Thoracic aorta (tissue), 2 donors: Measurements from ENCODE around the gene TSPO2. TPM values are rescaled to one million over a fixed set of nuclear protein-coding genes. Genes with fewer than 3 reads are reported as not detected.
"Not testable (repeated sequence)": the region's sequence is repeated elsewhere in the genome, so short reads cannot be mapped to it uniquely, and the experiment has no call there.

ENCODE experiments used
- ATAC-seq: fragments of 150-250 bp; one replicate; pipeline ENCODE4 v1.8.0; 2017; ENCODE audit warnings: low read depth; ENCODE audit not compliant: insufficient number of reproducible peaks, low FRiP score
- DNase-seq: peaks from one replicate; pipeline ENCODE4 v3.0.0-alpha.2; 2020; ENCODE audit warnings: low spot score
- H3K27ac ChIP-seq, 2 donors: fragments of 200-600 bp; sonication (generic); 1 replicate in 1 of 2; 2 replicates in 1 of 2; pipeline ENCODE4 v1.5.1; 2016; ENCODE audit warnings: mild to moderate bottlenecking in 2 of 2, moderate library complexity in 2 of 2
- H3K27me3 ChIP-seq: fragments of 200-600 bp; sonication (generic); replicated peaks from 2 replicates; pipeline ENCODE4 v1.6.0; 2016; ENCODE audit warnings: mild to moderate bottlenecking; ENCODE audit not compliant: insufficient read depth
- H3K36me3 ChIP-seq: fragments of 200-600 bp; sonication (generic); one replicate; pipeline ENCODE4 v1.5.1; 2016
- H3K4me1 ChIP-seq, 2 donors: fragments of 200-600 bp; sonication (generic); 1 replicate in 1 of 2; 2 replicates in 1 of 2; pipeline versions ENCODE4 v1.5.1 to v1.6.0; 2016; ENCODE audit warnings: low read depth in 2 of 2, mild to moderate bottlenecking in 1 of 2; ENCODE audit not compliant: control insufficient read depth in 1 of 2
- H3K4me3 ChIP-seq: fragments of 200-600 bp; sonication (generic); 2 replicates; pipeline ENCODE4 v1.5.1; 2016; ENCODE audit warnings: mild to moderate bottlenecking
- H3K9me3 ChIP-seq: fragments of 200-600 bp; sonication (generic); 2 replicates; pipeline ENCODE4 v1.5.1; 2016
- total RNA-seq, 2 donors: library from RNA; depleted of rRNA; stranded (reverse); fragments of >200 nt; gene quantifications; one replicate each; pipeline versions ENCODE4 v1.1.0 to v1.2.3, GENCODE V29; 2016
- TF ChIP-seq, protein P1 (sequence below): fragments of 200-600 bp; sonication (generic); IDR thresholded peaks from one replicate; pipeline ENCODE4 v1.5.1; 2019; ENCODE audit warnings: antibody characterized with exemption

Gene TSPO2
- total RNA-seq, 2 donors from 2014 or later, result not detected

DNA sequence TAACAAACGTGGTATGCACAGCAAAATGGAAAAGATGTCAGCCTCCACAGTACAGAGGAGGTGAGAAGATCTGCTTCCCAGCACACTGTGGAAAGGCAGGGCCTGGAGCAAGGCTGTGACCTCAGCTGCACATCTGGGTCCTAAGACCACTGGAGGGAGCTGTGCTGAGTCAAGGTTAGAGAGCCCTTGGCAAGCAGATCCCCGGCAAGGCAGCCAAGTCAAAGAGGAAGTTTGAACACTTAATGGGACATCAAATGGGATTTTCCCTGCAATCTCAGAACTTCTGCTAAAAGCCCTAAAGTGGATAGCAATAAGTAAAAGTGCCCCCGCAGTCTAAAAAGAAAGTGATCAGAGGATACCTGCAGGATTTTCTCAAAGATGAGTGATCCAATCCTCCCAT is 42.7 kb upstream of the TSPO2 start:
- ATAC-seq, result no peak
- TF ChIP-seq, protein P1, sequence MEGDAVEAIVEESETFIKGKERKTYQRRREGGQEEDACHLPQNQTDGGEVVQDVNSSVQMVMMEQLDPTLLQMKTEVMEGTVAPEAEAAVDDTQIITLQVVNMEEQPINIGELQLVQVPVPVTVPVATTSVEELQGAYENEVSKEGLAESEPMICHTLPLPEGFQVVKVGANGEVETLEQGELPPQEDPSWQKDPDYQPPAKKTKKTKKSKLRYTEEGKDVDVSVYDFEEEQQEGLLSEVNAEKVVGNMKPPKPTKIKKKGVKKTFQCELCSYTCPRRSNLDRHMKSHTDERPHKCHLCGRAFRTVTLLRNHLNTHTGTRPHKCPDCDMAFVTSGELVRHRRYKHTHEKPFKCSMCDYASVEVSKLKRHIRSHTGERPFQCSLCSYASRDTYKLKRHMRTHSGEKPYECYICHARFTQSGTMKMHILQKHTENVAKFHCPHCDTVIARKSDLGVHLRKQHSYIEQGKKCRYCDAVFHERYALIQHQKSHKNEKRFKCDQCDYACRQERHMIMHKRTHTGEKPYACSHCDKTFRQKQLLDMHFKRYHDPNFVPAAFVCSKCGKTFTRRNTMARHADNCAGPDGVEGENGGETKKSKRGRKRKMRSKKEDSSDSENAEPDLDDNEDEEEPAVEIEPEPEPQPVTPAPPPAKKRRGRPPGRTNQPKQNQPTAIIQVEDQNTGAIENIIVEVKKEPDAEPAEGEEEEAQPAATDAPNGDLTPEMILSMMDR, result no peak
- Histone ChIP-seq H3K4me1 (peaks cover 4 to 14% of the 10 kb centered on the region in 2 donors), H3K27me3 (no peaks in the 10 kb centered on the region), H3K9me3 (no peaks in the 10 kb centered on the region), H3K36me3 (no peaks in the 10 kb centered on the region), H3K27ac (no peak overlapping the region), H3K4me3 (no peak overlapping the region)
- no peak for DNase-seq

DNA sequence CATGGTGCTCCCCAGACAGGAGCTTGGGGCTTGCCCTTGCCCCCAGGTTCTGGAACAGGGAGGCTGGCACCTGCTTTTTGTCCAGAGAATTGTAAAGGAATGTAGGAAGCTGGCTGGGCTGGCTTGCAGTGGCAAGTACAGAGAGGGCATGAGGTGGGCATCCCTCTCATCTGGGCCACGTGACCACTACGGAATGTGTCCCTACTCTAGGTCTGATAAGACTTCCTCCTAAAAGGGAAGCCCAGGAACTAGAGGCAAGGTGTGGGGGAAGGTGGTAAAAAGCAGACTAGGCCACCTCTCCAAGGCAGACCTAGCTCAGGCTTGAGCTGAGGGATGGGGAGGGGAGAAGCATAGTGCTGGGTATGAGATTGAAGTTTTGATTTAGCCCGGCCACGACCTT is 42.0 kb upstream of the TSPO2 start:
- ATAC-seq, result no peak
- DNase-seq, result no peak

GRCh38 chr6:41002168-41002567 is 40.1 kb upstream of the TSPO2 start:
- H3K27me3 ChIP-seq, result no peaks in the 10 kb centered on the region
- TF ChIP-seq, protein P1, result no peak
- H3K9me3 ChIP-seq, result no peaks in the 10 kb centered on the region
- ATAC-seq (no peak), DNase-seq (no peak)
- peaks cover 4 to 7% of the 10 kb centered on the region in 2 donors for H3K4me1 ChIP-seq
- no peak overlapping the region for H3K27ac ChIP-seq
- no peak overlapping the region for H3K4me3 ChIP-seq
- no peaks in the 10 kb centered on the region for H3K36me3 ChIP-seq

More for the DNA sequence above, 42.0 kb upstream of the TSPO2 start:
- TF ChIP-seq, protein P1, result no peak
- H3K4me3 ChIP-seq, result no peak overlapping the region
- no peaks in the 10 kb centered on the region for H3K36me3 ChIP-seq
- H3K27me3 ChIP-seq, result no peaks in the 10 kb centered on the region
- H3K27ac ChIP-seq, result no peak overlapping the region
- no peaks in the 10 kb centered on the region for H3K9me3 ChIP-seq
- H3K4me1 ChIP-seq, result peaks cover 4 to 14% of the 10 kb centered on the region in 2 donors

GRCh38 chr6:41006217-41006616 is 36.0 kb upstream of the TSPO2 start:
- H3K36me3 ChIP-seq, H3K27me3 ChIP-seq, DNase-seq, H3K27ac ChIP-seq, H3K4me1 ChIP-seq, H3K4me3 ChIP-seq, ATAC-seq, H3K9me3 ChIP-seq: not testable (repeated sequence)
- TF ChIP-seq, protein P1, result peak; percentile 56

DNA sequence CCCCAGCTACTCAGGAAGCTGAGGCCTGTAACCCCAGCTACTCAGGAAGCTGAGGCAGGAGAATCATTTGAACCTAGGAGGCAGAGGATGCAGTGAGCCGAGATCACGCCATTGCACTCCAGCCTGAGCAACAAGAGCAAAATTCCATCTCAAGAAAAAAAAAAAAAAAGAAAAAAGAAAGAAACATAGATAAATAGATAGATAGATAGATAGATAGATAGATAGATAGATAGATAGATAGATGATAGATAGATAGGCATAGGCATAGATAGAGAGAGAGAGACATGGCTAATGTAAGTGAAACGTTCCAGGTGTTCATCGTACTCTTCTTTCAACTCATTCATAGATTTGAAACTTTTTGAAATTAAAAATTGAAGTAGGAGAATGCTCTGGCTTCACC is 35.3 kb upstream of the TSPO2 start:
- DNase-seq, H3K4me1 ChIP-seq, ATAC-seq, H3K4me3 ChIP-seq, H3K9me3 ChIP-seq, H3K27ac ChIP-seq, H3K27me3 ChIP-seq, H3K36me3 ChIP-seq: not testable (repeated sequence)

GRCh38 chr6:41008011-41008410 is 34.3 kb upstream of the TSPO2 start:
- Histone ChIP-seq H3K4me1 (no peaks in the 10 kb centered on the region), H3K27ac (no peak overlapping the region), H3K4me3 (no peak overlapping the region), H3K9me3 (no peaks in the 10 kb centered on the region), H3K36me3 (no peaks in the 10 kb centered on the region), H3K27me3 (no peaks in the 10 kb centered on the region)
- ATAC-seq, result no peak
- TF ChIP-seq, protein P1, result no peak
- no peak for DNase-seq
